Thyroid gland (tissue), 4 donors: ENCODE results near the gene TMEM219. TPM values are rescaled to one million over a fixed set of nuclear protein-coding genes. Genes with fewer than 3 reads are reported as not detected.
"Not testable (repeated sequence)": the region's sequence is repeated elsewhere in the genome, so short reads cannot be mapped to it uniquely, and the experiment has no call there.

Source experiments
- DNase-seq, 2 donors: peaks; one replicate each; pipeline ENCODE4 v3.0.0-alpha.2; 2019
- H3K27ac ChIP-seq, 3 donors: fragments of 200-600 bp; sonication (generic); 1 replicate in 2 of 3; 2 replicates in 1 of 3; pipeline ENCODE4 v1.5.1; 2016 to 2019; ENCODE audit warnings: mild to moderate bottlenecking in 1 of 3, moderate library complexity in 1 of 3
- H3K27me3 ChIP-seq: fragments of 200-600 bp; sonication (generic); one replicate; pipeline ENCODE4 v1.5.1; 2019
- H3K36me3 ChIP-seq, 2 donors: fragments of 200-600 bp; sonication (generic); one replicate each; pipeline ENCODE4 v1.5.1; 2016 to 2019
- H3K4me1 ChIP-seq, 2 donors: fragments of 200-600 bp; sonication (generic); one replicate each; pipeline ENCODE4 v1.5.1; 2017 to 2019
- H3K4me3 ChIP-seq, 3 donors: fragments of 200-600 bp; sonication (generic); replicated peaks in 1 of 3; 1 replicate in 2 of 3; 2 replicates in 1 of 3; pipeline ENCODE4 v1.5.1; 2016; ENCODE audit warnings: mild to moderate bottlenecking in 1 of 3
- H3K9me3 ChIP-seq: fragments of 200-600 bp; sonication (generic); one replicate; pipeline ENCODE4 v1.5.1; 2017
- POLR2A ChIP-seq, 2 donors: fragments of 450-650 bp; IDR thresholded peaks; one replicate each; pipeline ENCODE4 v1.6.1; 2017; ENCODE audit warnings: antibody characterized with exemption in 2 of 2, mild to moderate bottlenecking in 2 of 2, moderate library complexity in 1 of 2
- WGBS, 2 donors: methylation state at CpG; one replicate each; pipeline ENCODE4 v1.1.5; 2017; 5-methylcytosine and 5-hydroxymethylcytosine counted together
- intact Hi-C: fragments of 100-400 bp; cut with DNase I; formaldehyde crosslinking; loops from one replicate; pipeline ENCODE4 v1.15.1; 2023
- total RNA-seq, 4 donors: library from RNA; depleted of rRNA; stranded (reverse); fragments of >200 nt; gene quantifications; one replicate each; pipeline ENCODE4 v1.2.3, GENCODE V29; 2016
- TF ChIP-seq, protein P1 (sequence below), 6 experiments: fragments of 200-600 bp in 3 of 6; fragments of 450-650 bp in 3 of 6; sonication (generic) in 3 of 6; IDR thresholded peaks; one replicate each; pipeline ENCODE4 v1.5.1; 2016 to 2019; ENCODE audit warnings: antibody characterized with exemption in 6 of 6, mild to moderate bottlenecking in 2 of 6, inconsistent platforms in 1 of 6, moderate library complexity in 1 of 6

TMEM219 gene
- total RNA-seq, 4 donors from 2014 or later = 93.2 to 140 (median 135) TPM

DNA sequence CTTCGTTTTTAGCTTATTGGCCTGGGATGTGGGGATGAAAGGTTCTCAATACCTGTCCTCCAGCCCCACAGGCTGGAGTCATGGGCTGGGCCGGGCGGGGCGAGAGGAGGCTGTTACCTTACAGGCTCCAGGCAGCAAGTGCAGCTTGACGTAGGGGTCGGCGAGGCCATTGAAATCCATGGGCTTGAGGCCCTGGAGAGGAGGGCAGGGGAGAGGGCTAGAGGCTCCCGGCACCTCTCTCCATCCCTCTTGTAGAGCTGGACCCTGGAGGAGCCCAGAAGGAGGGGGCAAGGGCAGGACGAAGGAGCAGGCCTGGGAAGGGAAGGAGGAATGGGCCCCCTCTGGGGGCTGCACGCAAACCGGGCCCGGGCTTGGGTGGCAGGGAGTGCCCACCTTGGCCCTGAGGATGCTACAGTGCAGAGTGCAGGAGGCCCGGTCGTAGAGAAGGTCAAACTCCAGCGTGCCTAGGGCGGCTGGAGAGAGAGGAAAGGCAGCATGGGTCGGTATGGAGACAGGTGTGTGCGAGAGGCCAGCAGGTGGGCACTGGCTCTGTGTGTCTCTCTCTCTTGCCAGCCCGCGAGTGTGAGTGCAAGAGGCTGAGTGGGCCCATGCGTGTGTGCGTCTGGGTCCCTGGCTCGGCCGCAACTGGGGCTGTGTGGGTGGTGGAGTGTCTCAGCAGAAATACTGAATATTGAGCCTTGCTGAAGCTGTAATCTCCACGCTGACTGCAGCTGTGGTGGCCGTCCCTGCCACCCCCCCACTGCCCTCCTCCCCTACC, 47.4 kb downstream of the TMEM219 start:
- no peak for DNase-seq
- Histone ChIP-seq H3K4me3 (no peak overlapping the region), H3K36me3 (no peaks in the 10 kb centered on the region), H3K27me3 (peaks cover 20% of the 10 kb centered on the region), H3K9me3 (no peaks in the 10 kb centered on the region), H3K4me1 (peaks cover 9 to 13% of the 10 kb centered on the region in 2 donors), H3K27ac (no peak overlapping the region)
- TF ChIP-seq, protein P1, sequence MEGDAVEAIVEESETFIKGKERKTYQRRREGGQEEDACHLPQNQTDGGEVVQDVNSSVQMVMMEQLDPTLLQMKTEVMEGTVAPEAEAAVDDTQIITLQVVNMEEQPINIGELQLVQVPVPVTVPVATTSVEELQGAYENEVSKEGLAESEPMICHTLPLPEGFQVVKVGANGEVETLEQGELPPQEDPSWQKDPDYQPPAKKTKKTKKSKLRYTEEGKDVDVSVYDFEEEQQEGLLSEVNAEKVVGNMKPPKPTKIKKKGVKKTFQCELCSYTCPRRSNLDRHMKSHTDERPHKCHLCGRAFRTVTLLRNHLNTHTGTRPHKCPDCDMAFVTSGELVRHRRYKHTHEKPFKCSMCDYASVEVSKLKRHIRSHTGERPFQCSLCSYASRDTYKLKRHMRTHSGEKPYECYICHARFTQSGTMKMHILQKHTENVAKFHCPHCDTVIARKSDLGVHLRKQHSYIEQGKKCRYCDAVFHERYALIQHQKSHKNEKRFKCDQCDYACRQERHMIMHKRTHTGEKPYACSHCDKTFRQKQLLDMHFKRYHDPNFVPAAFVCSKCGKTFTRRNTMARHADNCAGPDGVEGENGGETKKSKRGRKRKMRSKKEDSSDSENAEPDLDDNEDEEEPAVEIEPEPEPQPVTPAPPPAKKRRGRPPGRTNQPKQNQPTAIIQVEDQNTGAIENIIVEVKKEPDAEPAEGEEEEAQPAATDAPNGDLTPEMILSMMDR (IDR thresholded peaks at IDR 0.05) = no peak
- TF ChIP-seq POLR2A (IDR thresholded peaks at IDR 0.05) = no peak
- intact Hi-C loops = no loop called here
- 40 to 46% methylated on average over 22 to 25 of the region's 26 CpGs for WGBS, 2 donors

GRCh38 chr16:30009990-30010843, 48.3 kb downstream of the TMEM219 start:
- Histone ChIP-seq H3K27ac (no peak overlapping the region), H3K4me3 (no peak overlapping the region), H3K27me3 (peaks cover 20% of the 10 kb centered on the region), H3K36me3 (no peaks in the 10 kb centered on the region), H3K9me3 (no peaks in the 10 kb centered on the region), H3K4me1 (peaks cover 12 to 18% of the 10 kb centered on the region in 2 donors)
- no peak for DNase-seq
- WGBS, 2 donors = 11 to 23% methylated on average over 11 to 14 of the region's 34 CpGs
- intact Hi-C loops = no loop called here
- TF ChIP-seq POLR2A (IDR thresholded peaks at IDR 0.05) = no peak
- TF ChIP-seq, protein P1 (IDR thresholded peaks at IDR 0.05) = no peak

GRCh38 chr16:30010844-30011713, 49.2 kb downstream of the TMEM219 start, which contains the start of gene DOC2A:
DOC2A (minus strand) TSS chr16:30011027; CDS start chr16:30010222, 805 bp downstream.
- Histone ChIP-seq H3K4me3 (peak within 1 kb of the TSS in 1 of 3 donors; percentile 16), H3K9me3 (no peaks in the 10 kb centered on the region), H3K4me1 (peaks cover 13 to 19% of the 10 kb centered on the region in 2 donors), H3K27ac (no peak within 1 kb of the TSS), H3K36me3 (no peaks in the 10 kb centered on the region), H3K27me3 (peaks cover 20% of the 10 kb centered on the region)
- no peak for DNase-seq
- 0% methylated on average over 2 to 9 of the region's 99 CpGs for WGBS, 2 donors
- no peak for TF ChIP-seq POLR2A (IDR thresholded peaks at IDR 0.05)
- TF ChIP-seq, protein P1 (IDR thresholded peaks at IDR 0.05) = no peak
- intact Hi-C loops = no loop called here

GRCh38 chr16:30011714-30012504, 50.0 kb downstream of the TMEM219 start:
- 25 to 26% methylated on average over 22 to 30 of the region's 31 CpGs for WGBS, 2 donors
- Histone ChIP-seq H3K4me3 (no peak overlapping the region), H3K4me1 (peaks cover 13 to 19% of the 10 kb centered on the region in 2 donors), H3K27ac (no peak overlapping the region), H3K27me3 (peaks cover 20% of the 10 kb centered on the region), H3K36me3 (no peaks in the 10 kb centered on the region), H3K9me3 (no peaks in the 10 kb centered on the region)
- TF ChIP-seq POLR2A (IDR thresholded peaks at IDR 0.05) = no peak
- TF ChIP-seq, protein P1 (IDR thresholded peaks at IDR 0.05) = no peak
- no peak for DNase-seq
- intact Hi-C loops = no loop called here

DNA sequence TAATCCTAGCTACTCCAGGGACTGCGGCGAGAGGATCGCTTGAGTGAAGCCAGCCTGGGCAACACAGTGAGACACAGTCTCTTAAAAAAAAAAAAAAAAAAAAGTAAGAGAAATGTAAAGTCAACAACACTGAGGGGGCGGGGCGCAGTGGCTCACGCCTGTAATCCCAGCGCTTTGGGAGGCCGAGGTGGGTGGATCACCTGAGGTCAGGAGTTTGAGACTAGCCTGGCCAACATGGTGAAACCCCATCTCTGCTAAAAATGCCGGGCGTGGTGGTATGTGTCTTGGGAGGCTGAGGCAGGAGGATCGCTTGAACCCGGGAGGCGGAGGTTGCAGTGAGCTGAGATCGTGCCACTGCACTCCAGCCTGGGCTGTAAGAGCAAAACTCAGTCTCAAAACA, 50.7 kb downstream of the TMEM219 start:
- Histone ChIP-seq H3K4me1 (peaks cover 13 to 19% of the 10 kb centered on the region in 2 donors), H3K27me3 (peaks cover 20% of the 10 kb centered on the region)
- H3K4me3 ChIP-seq, H3K27ac ChIP-seq, H3K9me3 ChIP-seq, DNase-seq, H3K36me3 ChIP-seq, intact Hi-C loops: not testable (repeated sequence)
- WGBS, 2 donors = 70 to 78% methylated on average over 14 of the region's 14 CpGs

DNA sequence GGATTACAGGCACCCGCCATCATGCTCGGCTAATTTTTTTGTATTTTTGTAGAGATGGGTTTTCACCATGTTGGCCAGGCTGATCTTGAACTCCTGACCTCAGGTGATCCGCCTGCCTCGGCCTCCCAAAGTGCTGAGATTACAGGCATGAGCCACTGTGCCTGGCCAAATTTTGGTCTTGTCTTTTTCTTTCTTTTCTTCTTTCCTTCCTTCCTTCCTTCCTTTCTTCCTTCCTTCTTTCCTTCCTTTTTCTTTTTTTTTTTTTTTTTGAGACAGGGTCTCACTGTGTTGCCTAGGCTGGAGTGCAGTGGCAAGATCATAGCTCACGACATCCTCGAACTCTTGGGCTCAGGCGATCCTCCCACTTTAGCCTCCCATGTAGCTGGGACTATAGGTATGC, 53.6 kb downstream of the TMEM219 start:
- Histone ChIP-seq H3K4me1 (peaks cover 11 to 18% of the 10 kb centered on the region in 2 donors), H3K27me3 (peaks cover 12% of the 10 kb centered on the region)
- WGBS, 2 donors = 70 to 75% methylated on average over 7 of the region's 7 CpGs
- H3K36me3 ChIP-seq, DNase-seq, H3K4me3 ChIP-seq, intact Hi-C loops, H3K9me3 ChIP-seq, H3K27ac ChIP-seq: not testable (repeated sequence)
